SK-N-SH (cell line): ENCODE results near the gene HK1. TPM values are rescaled to one million over a fixed set of nuclear protein-coding genes. Genes with fewer than 3 reads are reported as not detected.

Experiments used
- CTCF ChIA-PET: fragments of 300-600, 350-600 bp; formaldehyde crosslinking; extraction: SDS; loops from one replicate; lab custom pipeline; 2021; lab: Yijun Ruan, JAX
- POLR2A ChIA-PET: fragments of 350-600 bp; sonication (Branson Sonifier 250); formaldehyde crosslinking; extraction: SDS; loops from one replicate; lab custom pipeline; 2020; ENCODE audit warnings: antibody characterized with exemption, inconsistent platforms; lab: Yijun Ruan, JAX
- DNase-seq: peaks from one replicate; pipeline ENCODE4 v3.0.0; 2012
- H2AFZ ChIP-seq: fragments of 200-600 bp; sonication (generic); 2 replicates; pipeline ENCODE4 v1.8.1; 2016; ENCODE audit warnings: antibody characterized with exemption, mild to moderate bottlenecking, low read depth
- H3F3A ChIP-seq: fragments of 200-600 bp; sonication (generic); replicated peaks from 2 replicates; pipeline ENCODE3; 2016; ENCODE audit warnings: antibody characterized with exemption, mild to moderate bottlenecking; ENCODE audit not compliant: insufficient read depth
- H3K27ac ChIP-seq, 2 experiments: fragments of 200-500 bp in 1 of 2; fragments of 200-600 bp in 1 of 2; sonication (Bioruptor generic) in 1 of 2; sonication (generic), shearing (Covaris generic) in 1 of 2; 2 replicates each; pipeline versions ENCODE4 v1.5.1 to v1.6.1; 2014 to 2016; ENCODE audit warnings: low read depth in 2 of 2, inconsistent platforms in 1 of 2, low read length in 1 of 2, mild to moderate bottlenecking in 1 of 2, mixed read lengths in 1 of 2
- H3K27me3 ChIP-seq: fragments of 200-600 bp; sonication (generic), shearing (Covaris generic); 2 replicates; pipeline ENCODE4 v1.6.1; 2016; ENCODE audit warnings: mixed run types; ENCODE audit not compliant: insufficient read depth
- H3K36me3 ChIP-seq, 2 experiments: fragments of 200-500 bp in 1 of 2; fragments of 200-600 bp in 1 of 2; sonication (Bioruptor generic) in 1 of 2; sonication (generic) in 1 of 2; replicated peaks in 1 of 2; 2 replicates each; pipeline versions ENCODE3 to v1.5.1; 2014 to 2016; ENCODE audit warnings: low read length in 1 of 2, mild to moderate bottlenecking in 1 of 2; ENCODE audit not compliant: insufficient read depth in 2 of 2, control insufficient read depth in 1 of 2
- H3K4me1 ChIP-seq, 2 experiments: fragments of 200-500 bp in 1 of 2; fragments of 200-600 bp in 1 of 2; sonication (Bioruptor generic) in 1 of 2; sonication (generic), shearing (Covaris generic) in 1 of 2; 2 replicates each; pipeline versions ENCODE4 v1.5.1 to v1.6.1; 2014 to 2016; ENCODE audit warnings: low read depth in 1 of 2, low read length in 1 of 2, mixed run types in 1 of 2; ENCODE audit not compliant: insufficient read depth in 2 of 2, control insufficient read depth in 1 of 2
- H3K4me2 ChIP-seq: fragments of 200-600 bp; sonication (generic), shearing (Covaris generic); 2 replicates; pipeline ENCODE4 v1.6.1; 2017; ENCODE audit warnings: mixed run types
- H3K4me3 ChIP-seq, 2 experiments: fragments of 200-500 bp in 1 of 2; fragments of 200-600 bp in 1 of 2; sonication (Bioruptor generic) in 1 of 2; sonication (generic), shearing (Covaris generic) in 1 of 2; 2 replicates each; pipeline versions ENCODE4 v1.5.1 to v1.8.1; 2014 to 2016; ENCODE audit warnings: low read depth in 2 of 2, inconsistent platforms in 1 of 2, low read length in 1 of 2, mild to moderate bottlenecking in 1 of 2, mixed read lengths in 1 of 2, moderate library complexity in 1 of 2
- H3K79me2 ChIP-seq: fragments of 200-600 bp; sonication (generic); 2 replicates; pipeline ENCODE4 v1.8.1; 2017; ENCODE audit warnings: mild to moderate bottlenecking; ENCODE audit not compliant: insufficient read depth
- H3K9ac ChIP-seq: fragments of 200-600 bp; sonication (generic); 2 replicates; pipeline ENCODE4 v1.6.1; 2017; ENCODE audit warnings: mixed run types
- H3K9me2 ChIP-seq: fragments of 200-600 bp; sonication (generic); 2 replicates; pipeline ENCODE4 v1.6.1; 2017; ENCODE audit warnings: mixed run types
- H3K9me3 ChIP-seq: fragments of 200-600 bp; sonication (generic); 2 replicates; pipeline ENCODE4 v1.6.1; 2017; ENCODE audit warnings: mixed run types, mild to moderate bottlenecking, moderate library complexity
- H4K20me1 ChIP-seq: fragments of 200-600 bp; sonication (generic); 2 replicates; pipeline ENCODE4 v1.6.1; 2017; ENCODE audit warnings: mild to moderate bottlenecking, mixed run types; ENCODE audit not compliant: insufficient read depth
- CHD2 ChIP-seq: fragments of 150-350 bp; IDR thresholded peaks from 2 replicates; pipeline ENCODE4 v1.6.1; 2018; ENCODE audit warnings: low read length; ENCODE audit not compliant: partially characterized antibody
- ELF1 ChIP-seq: IDR thresholded peaks from 2 replicates; pipeline ENCODE4 v1.4.0; 2012
- EP300 ChIP-seq, 2 experiments: IDR thresholded peaks; 2 replicates each; pipeline versions ENCODE4 v1.4.0 to v1.6.1; 2012; ENCODE audit warnings: borderline replicate concordance in 1 of 2, low read depth in 1 of 2, low read length in 1 of 2
- FOXM1 ChIP-seq: IDR thresholded peaks from 2 replicates; pipeline ENCODE4 v1.4.0; 2012; ENCODE audit warnings: low read depth, mild to moderate bottlenecking
- GABPA ChIP-seq: IDR thresholded peaks from 2 replicates; pipeline ENCODE4 v1.4.0; 2012; ENCODE audit warnings: low read depth, mild to moderate bottlenecking
- MAX ChIP-seq: IDR thresholded peaks from 2 replicates; pipeline ENCODE4 v1.4.0; 2012; ENCODE audit warnings: low read depth
- MEF2A ChIP-seq: IDR thresholded peaks from 2 replicates; pipeline ENCODE4 v1.4.0; 2012; ENCODE audit warnings: low read depth, borderline replicate concordance
- NFIC ChIP-seq: IDR thresholded peaks from 2 replicates; pipeline ENCODE4 v1.4.0; 2012; ENCODE audit warnings: borderline replicate concordance
- NRF1 ChIP-seq: IDR thresholded peaks from 2 replicates; pipeline ENCODE4 v1.6.1; 2012; ENCODE audit warnings: low read depth, mild to moderate bottlenecking, low read length
- POLR2AphosphoS5 ChIP-seq: IDR thresholded peaks from 2 replicates; pipeline ENCODE4 v1.6.1; 2012; ENCODE audit warnings: low read depth, low read length
- RAD21 ChIP-seq: IDR thresholded peaks from 2 replicates; pipeline ENCODE4 v1.6.1; 2012; ENCODE audit warnings: mild to moderate bottlenecking, low read length
- RCOR1 ChIP-seq: fragments of 150-350 bp; IDR thresholded peaks from 2 replicates; pipeline ENCODE4 v1.6.1; 2017; ENCODE audit warnings: antibody characterized with exemption, low read length
- SIN3A ChIP-seq: IDR thresholded peaks from 2 replicates; pipeline ENCODE4 v1.6.1; 2012; ENCODE audit warnings: low read depth, mild to moderate bottlenecking, low read length, moderate library complexity, borderline replicate concordance
- SMC3 ChIP-seq: IDR thresholded peaks from 2 replicates; pipeline ENCODE4 v1.6.1; 2012; ENCODE audit warnings: low read depth, low read length, improper control_type of control experiment
- TAF1 ChIP-seq: IDR thresholded peaks from 2 replicates; pipeline ENCODE4 v1.6.1; 2012; ENCODE audit warnings: low read depth, mild to moderate bottlenecking, low read length, moderate library complexity, borderline replicate concordance
- TEAD4 ChIP-seq: IDR thresholded peaks from 2 replicates; pipeline ENCODE4 v1.4.0; 2012; ENCODE audit warnings: mild to moderate bottlenecking, borderline replicate concordance; ENCODE audit not compliant: insufficient read depth
- USF1 ChIP-seq: IDR thresholded peaks from 2 replicates; pipeline ENCODE4 v1.4.0; 2012; ENCODE audit warnings: low read depth, borderline replicate concordance
- YY1 ChIP-seq: IDR thresholded peaks from 2 replicates; pipeline ENCODE4 v1.4.0; 2012; ENCODE audit warnings: low read depth, mild to moderate bottlenecking
- WGBS: methylation state at CpG from one replicate; pipeline ENCODE4 v1.1.6; 2017; ENCODE audit warnings: low lambda C conversion rate; 5-methylcytosine and 5-hydroxymethylcytosine counted together
- polyA plus RNA-seq, 3 experiments: library from polyadenylated mRNA; depleted of rRNA; stranded (reverse); fragments of >200 nt; gene quantifications; 2 replicates each; pipeline ENCODE4 v1.2.3, GENCODE V29; 2012
- TF ChIP-seq, protein P1 (sequence below): IDR thresholded peaks from 2 replicates; pipeline ENCODE4; 2012
- TF ChIP-seq, protein P2 (sequence below): IDR thresholded peaks from 2 replicates; pipeline ENCODE4 v1.4.0; 2012; ENCODE audit warnings: low read depth, borderline replicate concordance
- TF ChIP-seq, protein P3 (sequence below): IDR thresholded peaks from 2 replicates; pipeline ENCODE4 v1.6.1; 2012; ENCODE audit warnings: mild to moderate bottlenecking, low read depth, low read length, moderate library complexity

The HK1 gene
- polyA plus RNA-seq, 1 of the 3 experiments (the other 2 are of a cell fraction) = 38.7 TPM

GRCh38 chr10:69410487-69410886, 132.2 kb downstream of the HK1 start:
- TF ChIP-seq, protein P1, sequence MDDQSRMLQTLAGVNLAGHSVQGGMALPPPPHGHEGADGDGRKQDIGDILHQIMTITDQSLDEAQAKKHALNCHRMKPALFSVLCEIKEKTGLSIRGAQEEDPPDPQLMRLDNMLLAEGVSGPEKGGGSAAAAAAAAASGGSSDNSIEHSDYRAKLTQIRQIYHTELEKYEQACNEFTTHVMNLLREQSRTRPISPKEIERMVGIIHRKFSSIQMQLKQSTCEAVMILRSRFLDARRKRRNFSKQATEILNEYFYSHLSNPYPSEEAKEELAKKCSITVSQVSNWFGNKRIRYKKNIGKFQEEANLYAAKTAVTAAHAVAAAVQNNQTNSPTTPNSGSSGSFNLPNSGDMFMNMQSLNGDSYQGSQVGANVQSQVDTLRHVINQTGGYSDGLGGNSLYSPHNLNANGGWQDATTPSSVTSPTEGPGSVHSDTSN = no peak
- TF ChIP-seq SIN3A (no peak), FOXM1 (no peak), ELF1 (no peak), CHD2 (no peak), SMC3 (no peak), MAX (no peak), POLR2AphosphoS5 (no peak), TAF1 (no peak), RAD21 (no peak), MEF2A (no peak), GABPA (no peak)
- TF ChIP-seq, protein P2, sequence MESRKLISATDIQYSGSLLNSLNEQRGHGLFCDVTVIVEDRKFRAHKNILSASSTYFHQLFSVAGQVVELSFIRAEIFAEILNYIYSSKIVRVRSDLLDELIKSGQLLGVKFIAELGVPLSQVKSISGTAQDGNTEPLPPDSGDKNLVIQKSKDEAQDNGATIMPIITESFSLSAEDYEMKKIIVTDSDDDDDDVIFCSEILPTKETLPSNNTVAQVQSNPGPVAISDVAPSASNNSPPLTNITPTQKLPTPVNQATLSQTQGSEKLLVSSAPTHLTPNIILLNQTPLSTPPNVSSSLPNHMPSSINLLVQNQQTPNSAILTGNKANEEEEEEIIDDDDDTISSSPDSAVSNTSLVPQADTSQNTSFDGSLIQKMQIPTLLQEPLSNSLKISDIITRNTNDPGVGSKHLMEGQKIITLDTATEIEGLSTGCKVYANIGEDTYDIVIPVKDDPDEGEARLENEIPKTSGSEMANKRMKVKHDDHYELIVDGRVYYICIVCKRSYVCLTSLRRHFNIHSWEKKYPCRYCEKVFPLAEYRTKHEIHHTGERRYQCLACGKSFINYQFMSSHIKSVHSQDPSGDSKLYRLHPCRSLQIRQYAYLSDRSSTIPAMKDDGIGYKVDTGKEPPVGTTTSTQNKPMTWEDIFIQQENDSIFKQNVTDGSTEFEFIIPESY = no peak
- TF ChIP-seq, all 33 proteins: peak for 0
- no peak overlapping the region for H2AFZ ChIP-seq
- no peak overlapping the region for H3K9ac ChIP-seq
- ChIA-PET CTCF (interaction anchor here (0.8 to 2.1 kb wide), 6 partner anchors 9 to 226 kb away, joined by 3 to 6 read pairs (median 4); no protein-coding TSS in a partner anchor), POLR2A (no interaction called here)
- H3F3A ChIP-seq = peaks cover 9% of the 10 kb centered on the region
- no peak for DNase-seq
- H3K27ac ChIP-seq = no peak overlapping the region
- no peak overlapping the region for H3K4me3 ChIP-seq
- H4K20me1 ChIP-seq = no peaks in the 10 kb centered on the region
- no peaks in the 10 kb centered on the region for H3K36me3 ChIP-seq
- H3K79me2 ChIP-seq = no peaks in the 10 kb centered on the region
- H3K9me2 ChIP-seq = no peaks in the 10 kb centered on the region
- no peaks in the 10 kb centered on the region for H3K9me3 ChIP-seq
- WGBS = 88% methylated on average over 10 of the region's 10 CpGs
- no peak overlapping the region for H3K4me2 ChIP-seq
- no peaks in the 10 kb centered on the region for H3K27me3 ChIP-seq
- H3K4me1 ChIP-seq = peaks cover 0 to 21% of the 10 kb centered on the region in 2 experiments; a peak in 2 of 4 replicates

DNA sequence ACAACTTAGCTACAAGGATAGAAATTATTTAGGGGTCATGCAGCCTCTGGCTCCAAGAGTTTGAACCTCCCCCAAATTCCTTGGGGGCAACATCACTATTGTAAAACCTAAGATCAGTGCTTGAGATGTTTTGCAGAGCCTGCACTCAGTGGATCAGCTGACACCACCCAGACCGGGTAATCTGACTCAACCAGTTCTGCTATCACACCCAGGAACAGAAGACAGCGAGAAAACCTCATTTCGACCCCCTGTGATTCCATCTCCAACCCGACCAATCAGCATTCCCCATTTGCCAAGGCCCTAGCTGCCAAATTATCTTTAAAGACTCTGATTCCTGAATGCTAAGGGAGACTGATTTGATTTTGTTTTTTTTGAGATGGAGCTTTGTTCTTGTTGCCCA, 133.2 kb downstream of the HK1 start:
- ChIA-PET POLR2A (interaction anchor here (0.6 kb wide), 1 partner anchor 73 kb away, joined by 4 read pairs; no protein-coding TSS in a partner anchor), CTCF (interaction anchor here (1.0 to 2.1 kb wide), 6 partner anchors 10 to 225 kb away, joined by 3 to 6 read pairs (median 4); no protein-coding TSS in a partner anchor)
- no peaks in the 10 kb centered on the region for H3K9me3 ChIP-seq
- no peak overlapping the region for H3K4me3 ChIP-seq
- no peaks in the 10 kb centered on the region for H3K79me2 ChIP-seq
- no peak overlapping the region for H3K4me2 ChIP-seq
- no peaks in the 10 kb centered on the region for H3K36me3 ChIP-seq
- no peaks in the 10 kb centered on the region for H3K9me2 ChIP-seq
- H4K20me1 ChIP-seq = no peaks in the 10 kb centered on the region
- no peak overlapping the region for H2AFZ ChIP-seq
- H3K9ac ChIP-seq = no peak overlapping the region
- H3F3A ChIP-seq = peaks cover 6% of the 10 kb centered on the region
- DNase-seq = no peak
- H3K27ac ChIP-seq = no peak overlapping the region
- H3K27me3 ChIP-seq = no peaks in the 10 kb centered on the region
- peaks cover 0 to 19% of the 10 kb centered on the region in 2 experiments; a peak in 2 of 4 replicates for H3K4me1 ChIP-seq
- WGBS = 49% methylated on average over 3 of the region's 4 CpGs
- no peak for TF ChIP-seq USF1
- TF ChIP-seq NRF1 = no peak
- TF ChIP-seq RCOR1 = no peak
- TF ChIP-seq RAD21 = no peak
- TF ChIP-seq MAX = no peak
- no peak for TF ChIP-seq YY1
- no peak for TF ChIP-seq NFIC
- TF ChIP-seq TAF1 = no peak
- no peak for TF ChIP-seq EP300 (IDR thresholded peaks at IDR 0.05; ENCODE audit: borderline replicate concordance in 1 of 2, low read depth in 1 of 2, low read length in 1 of 2)
- no peak for TF ChIP-seq SIN3A
- TF ChIP-seq, protein P3, sequence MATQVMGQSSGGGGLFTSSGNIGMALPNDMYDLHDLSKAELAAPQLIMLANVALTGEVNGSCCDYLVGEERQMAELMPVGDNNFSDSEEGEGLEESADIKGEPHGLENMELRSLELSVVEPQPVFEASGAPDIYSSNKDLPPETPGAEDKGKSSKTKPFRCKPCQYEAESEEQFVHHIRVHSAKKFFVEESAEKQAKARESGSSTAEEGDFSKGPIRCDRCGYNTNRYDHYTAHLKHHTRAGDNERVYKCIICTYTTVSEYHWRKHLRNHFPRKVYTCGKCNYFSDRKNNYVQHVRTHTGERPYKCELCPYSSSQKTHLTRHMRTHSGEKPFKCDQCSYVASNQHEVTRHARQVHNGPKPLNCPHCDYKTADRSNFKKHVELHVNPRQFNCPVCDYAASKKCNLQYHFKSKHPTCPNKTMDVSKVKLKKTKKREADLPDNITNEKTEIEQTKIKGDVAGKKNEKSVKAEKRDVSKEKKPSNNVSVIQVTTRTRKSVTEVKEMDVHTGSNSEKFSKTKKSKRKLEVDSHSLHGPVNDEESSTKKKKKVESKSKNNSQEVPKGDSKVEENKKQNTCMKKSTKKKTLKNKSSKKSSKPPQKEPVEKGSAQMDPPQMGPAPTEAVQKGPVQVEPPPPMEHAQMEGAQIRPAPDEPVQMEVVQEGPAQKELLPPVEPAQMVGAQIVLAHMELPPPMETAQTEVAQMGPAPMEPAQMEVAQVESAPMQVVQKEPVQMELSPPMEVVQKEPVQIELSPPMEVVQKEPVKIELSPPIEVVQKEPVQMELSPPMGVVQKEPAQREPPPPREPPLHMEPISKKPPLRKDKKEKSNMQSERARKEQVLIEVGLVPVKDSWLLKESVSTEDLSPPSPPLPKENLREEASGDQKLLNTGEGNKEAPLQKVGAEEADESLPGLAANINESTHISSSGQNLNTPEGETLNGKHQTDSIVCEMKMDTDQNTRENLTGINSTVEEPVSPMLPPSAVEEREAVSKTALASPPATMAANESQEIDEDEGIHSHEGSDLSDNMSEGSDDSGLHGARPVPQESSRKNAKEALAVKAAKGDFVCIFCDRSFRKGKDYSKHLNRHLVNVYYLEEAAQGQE = no peak
- no peak for TF ChIP-seq TEAD4
- TF ChIP-seq SMC3 = no peak
